B cell (primary cell): ENCODE data around the gene HOTAIR. TPM values are rescaled to one million over a fixed set of nuclear protein-coding genes. Genes with fewer than 3 reads are reported as not detected.

Source experiments
- ATAC-seq: fragments of 200-7000 bp; cut with Tn5 transposase; one replicate; pipeline ENCODE4 v1.10.0; 2021; ENCODE audit warnings: low read depth, mild to moderate bottlenecking, moderate number of reproducible peaks, moderate library complexity
- CTCF ChIA-PET: fragments of 350-600 bp; sonication (Branson Sonifier 250); formaldehyde crosslinking; loops from one replicate; lab custom pipeline; 2021; ENCODE audit warnings: antibody characterized with exemption, inconsistent platforms; lab: Charles Lee
- POLR2A ChIA-PET: fragments of 350-600 bp; sonication (Branson Sonifier 250); formaldehyde crosslinking; loops from one replicate; lab custom pipeline; 2021; ENCODE audit warnings: antibody characterized with exemption; lab: Charles Lee
- DNase-seq: peaks from one replicate; pipeline ENCODE4 v3.0.0; 2013
- H2AFZ ChIP-seq: 2 replicates; pipeline ENCODE4 v1.6.1; 2012; ENCODE audit warnings: mild to moderate bottlenecking, low read depth, low read length; ENCODE audit not compliant: insufficient read depth, poor library complexity, severe bottlenecking
- H3K27ac ChIP-seq, 2 donors: 1 replicate in 1 of 2; 2 replicates in 1 of 2; pipeline ENCODE4 v1.5.1; 2012 to 2013; ENCODE audit warnings: low read length in 2 of 2, mild to moderate bottlenecking in 2 of 2, moderate library complexity in 1 of 2
- H3K27me3 ChIP-seq, 4 experiments: fragments of 200-600 bp in 1 of 4; sonication (generic) in 1 of 4; replicated peaks in 1 of 4; 1 replicate in 2 of 4; 2 replicates in 2 of 4; pipeline versions ENCODE4 v1.6.1 to v1.7.0; 2013 to 2016; ENCODE audit warnings: low read length in 3 of 4, mild to moderate bottlenecking in 2 of 4, mixed read lengths in 1 of 4, moderate library complexity in 1 of 4; ENCODE audit not compliant: insufficient read depth in 4 of 4, control insufficient read depth in 3 of 4; ENCODE audit errors: control extremely low read depth in 1 of 4
- H3K36me3 ChIP-seq, 2 experiments: replicated peaks in 1 of 2; 1 replicate in 1 of 2; 2 replicates in 1 of 2; pipeline versions ENCODE4 v1.6.1 to v1.7.1; 2013; ENCODE audit warnings: low read length in 1 of 2; ENCODE audit not compliant: insufficient read depth in 2 of 2, control insufficient read depth in 1 of 2; ENCODE audit errors: control extremely low read depth in 1 of 2, extremely low read depth in 1 of 2
- H3K4me1 ChIP-seq, 2 donors: fragments of 200-600 bp in 1 of 2; sonication (generic) in 1 of 2; 1 replicate in 1 of 2; 2 replicates in 1 of 2; pipeline versions ENCODE4 v1.5.1 to v1.6.1; 2013 to 2017; ENCODE audit warnings: low read length in 2 of 2; ENCODE audit not compliant: control insufficient read depth in 2 of 2, insufficient read depth in 2 of 2
- H3K4me2 ChIP-seq: replicated peaks from 2 replicates; pipeline ENCODE3; 2012; ENCODE audit warnings: mild to moderate bottlenecking, low read depth, low read length; ENCODE audit not compliant: poor library complexity, severe bottlenecking
- H3K4me3 ChIP-seq, 5 experiments: fragments of 200-600 bp in 1 of 5; sonication (generic) in 1 of 5; 1 replicate in 3 of 5; 2 replicates in 2 of 5; pipeline versions ENCODE4 v1.5.1 to v1.7.0; 2011 to 2016; ENCODE audit warnings: low read length in 4 of 5, mild to moderate bottlenecking in 4 of 5, low read depth in 2 of 5, control low read depth in 1 of 5, moderate library complexity in 1 of 5; ENCODE audit not compliant: insufficient read depth in 1 of 5; ENCODE audit errors: control extremely low read depth in 1 of 5, extremely low read depth in 1 of 5
- H3K79me2 ChIP-seq: fragments of 200-600 bp; sonication (generic); one replicate; pipeline ENCODE4 v1.6.0; 2016; ENCODE audit warnings: low read length; ENCODE audit not compliant: control insufficient read depth, insufficient read depth
- H3K9ac ChIP-seq: fragments of 200-600 bp; sonication (generic); 2 replicates; pipeline ENCODE4 v1.6.1; 2017; ENCODE audit warnings: mild to moderate bottlenecking, low read length, moderate library complexity
- H3K9me3 ChIP-seq, 3 donors: one replicate each; pipeline versions ENCODE4 v1.6.1 to v1.7.1; 2013; ENCODE audit warnings: low read length in 2 of 3; ENCODE audit not compliant: control insufficient read depth in 2 of 3, insufficient read depth in 1 of 3; ENCODE audit errors: control extremely low read depth in 1 of 3
- H4K20me1 ChIP-seq: 2 replicates; pipeline ENCODE4 v1.6.0; 2012; ENCODE audit warnings: mild to moderate bottlenecking, low read length; ENCODE audit not compliant: insufficient read depth, control insufficient read depth, poor library complexity, severe bottlenecking
- H3K27ac Mint-ChIP-seq: one replicate; pipeline ENCODE4 v1.8.0; 2021; ENCODE audit warnings: mixed read lengths
- H3K27me3 Mint-ChIP-seq: one replicate; pipeline ENCODE4 v1.8.0; 2021; ENCODE audit warnings: mixed read lengths
- H3K4me1 Mint-ChIP-seq: one replicate; pipeline ENCODE4 v1.8.0; 2021; ENCODE audit warnings: mixed read lengths
- H3K4me3 Mint-ChIP-seq: one replicate; pipeline ENCODE4 v1.8.0; 2021; ENCODE audit warnings: mixed read lengths
- H3K9me3 Mint-ChIP-seq: one replicate; pipeline ENCODE4 v1.8.0; 2022; ENCODE audit warnings: mixed read lengths; ENCODE audit not compliant: insufficient read depth
- CTCF ChIP-seq: fragments of 200-600 bp; IDR thresholded peaks from one replicate; pipeline ENCODE4 v1.8.0; 2022; ENCODE audit warnings: antibody characterized with exemption, mild to moderate bottlenecking
- EZH2 ChIP-seq: IDR thresholded peaks from 2 replicates; pipeline ENCODE4 v1.6.1; 2012; ENCODE audit warnings: borderline replicate concordance, low read depth, mild to moderate bottlenecking, moderate library complexity, low read length; ENCODE audit not compliant: insufficient read depth, poor library complexity, severe bottlenecking
- WGBS: methylation state at CpG from one replicate; pipeline ENCODE4 v1.1.5; 2013; ENCODE audit warnings: missing lambda C conversion rate; ENCODE audit not compliant: insufficient coverage; 5-methylcytosine and 5-hydroxymethylcytosine counted together
- intact Hi-C: fragments of 100-400 bp; cut with micrococcal nuclease; formaldehyde crosslinking; loops from one replicate; pipeline ENCODE4 v1.10.0; 2022
- polyA plus RNA-seq: library from polyadenylated mRNA; depleted of rRNA; stranded (reverse); fragments of >200 nt; gene quantifications from 2 replicates; pipeline ENCODE4 v1.2.3, GENCODE V29; 2012
- total RNA-seq, 2 donors: library from RNA; stranded (reverse); fragments of 120-200 nt in 1 of 2; gene quantifications; 1 replicate in 1 of 2; 2 replicates in 1 of 2; pipeline versions ENCODE4 v1.2.3 to v1.2.4, GENCODE V29; 2013 to 2022

HOTAIR gene
- total and polyA plus RNA-seq, 2 donors (not counting 1 experiment from before 2014, with no cell fraction given), result not detected

- H3K79me2 ChIP-seq, result no peaks in the 10 kb centered on the region
- TF ChIP-seq CTCF, result no peak
- no peak for TF ChIP-seq EZH2
- no peak overlapping the region for H3K4me3 Mint-ChIP-seq
- no peak overlapping the region for H3K27ac ChIP-seq
- H3K36me3 ChIP-seq, result no peaks in the 10 kb centered on the region
- WGBS, result 6% methylated on average over 24 of the region's 34 CpGs
- H3K4me1 Mint-ChIP-seq, result peaks cover 8% of the 10 kb centered on the region
- ChIA-PET POLR2A (no interaction called here), CTCF (interaction anchor here (1.1 kb wide), 1 partner anchor 8 kb away, joined by 3 read pairs; no protein-coding TSS in a partner anchor)
- no peak for ATAC-seq
- peaks cover 5 to 40% of the 10 kb centered on the region in 2 donors for H3K4me1 ChIP-seq
- H3K27ac Mint-ChIP-seq, result peak overlapping the region; percentile 56
- no peak for DNase-seq
- no peak overlapping the region for H3K4me3 ChIP-seq
- H3K27me3 Mint-ChIP-seq, result peaks cover 68% of the 10 kb centered on the region
- peak overlapping the region; percentile 20 for H2AFZ ChIP-seq
- H3K9ac ChIP-seq, result no peak overlapping the region
- peaks cover 0 to 98% (median 82%) of the 10 kb centered on the region in 4 experiments for H3K27me3 ChIP-seq
- H3K4me2 ChIP-seq, result no peak overlapping the region
- H4K20me1 ChIP-seq, result no peaks in the 10 kb centered on the region
- H3K9me3 ChIP-seq, result peaks cover 0 to 67% (median 11%) of the 10 kb centered on the region in 3 donors
- H3K9me3 Mint-ChIP-seq, result no peaks in the 10 kb centered on the region
- intact Hi-C loops, result loop anchor here (5.0 kb wide), 2 partner anchors 46 to 61 kb away; no protein-coding TSS in a partner anchor
Measured at GRCh38 chr12:53950789-53951576, 23.8 kb downstream of the HOTAIR start.

GRCh38 chr12:53950437-53950773 lies 24.3 kb downstream of the HOTAIR start:
- Histone ChIP-seq H3K9ac (no peak overlapping the region), H3K79me2 (no peaks in the 10 kb centered on the region), H3K4me3 (no peak overlapping the region), H3K4me2 (no peak overlapping the region), H3K27me3 (peaks cover 0 to 98% (median 83%) of the 10 kb centered on the region in 4 experiments), H3K4me1 (peaks cover 5 to 34% of the 10 kb centered on the region in 2 donors), H2AFZ (no peak overlapping the region), H4K20me1 (no peaks in the 10 kb centered on the region), H3K36me3 (no peaks in the 10 kb centered on the region), H3K9me3 (peaks cover 0 to 66% (median 11%) of the 10 kb centered on the region in 3 donors), H3K27ac (no peak overlapping the region)
- no peak for DNase-seq
- H3K27me3 Mint-ChIP-seq, result peaks cover 70% of the 10 kb centered on the region
- H3K9me3 Mint-ChIP-seq, result no peaks in the 10 kb centered on the region
- intact Hi-C loops, result loop anchor here (5.0 kb wide), 2 partner anchors 47 to 62 kb away; no protein-coding TSS in a partner anchor
- WGBS, result 17% methylated on average over 6 of the region's 10 CpGs
- ChIA-PET POLR2A (no interaction called here), CTCF (no interaction called here)
- no peak overlapping the region for H3K4me3 Mint-ChIP-seq
- no peak for TF ChIP-seq EZH2
- TF ChIP-seq CTCF, result no peak
- peaks cover 5% of the 10 kb centered on the region for H3K4me1 Mint-ChIP-seq
- ATAC-seq, result no peak
- H3K27ac Mint-ChIP-seq, result peak overlapping the region; percentile 46
